Hippocampal formation (tissue), 2 donors: ENCODE data around the gene OPCML.

ENCODE experiments used
- DNase-seq, 2 donors: peaks; one replicate each; lab custom pipeline; 2025; lab: John Stamatoyannopoulos, UW

OPCML gene

DNA sequence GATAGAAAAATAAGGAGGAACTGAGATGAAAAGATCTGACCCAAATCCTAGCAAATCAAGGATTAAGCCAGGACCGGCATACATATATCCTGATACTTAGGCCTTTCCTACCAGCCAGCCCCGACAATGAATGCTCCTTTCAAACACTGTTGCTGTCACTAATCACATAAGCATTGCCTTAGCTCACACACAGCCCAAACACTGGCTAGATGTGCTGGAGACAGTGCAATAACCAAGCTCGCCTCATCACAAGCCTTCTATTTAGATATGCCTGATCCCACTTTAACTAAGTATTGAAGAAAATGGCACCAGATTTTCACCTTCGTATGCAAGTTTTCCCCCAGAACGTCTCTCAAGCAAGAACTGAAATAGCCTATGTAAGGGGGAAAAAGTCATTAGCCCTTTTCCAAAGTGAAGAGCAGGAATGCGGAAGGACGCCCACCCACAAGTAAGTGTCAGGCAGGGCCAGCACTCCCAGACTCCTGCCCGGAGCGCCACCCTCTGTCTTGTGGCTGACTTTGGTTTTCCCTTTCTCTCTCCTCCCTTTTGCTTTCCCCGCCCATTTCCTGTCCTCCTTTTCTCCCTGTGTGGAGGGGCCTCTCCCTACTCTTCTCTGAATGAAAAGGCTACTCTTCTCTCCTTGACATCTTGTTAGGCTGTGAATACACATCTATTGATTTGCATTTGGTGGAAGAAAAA, 8.9 kb upstream of the OPCML start:
- no peak for DNase-seq

GRCh38 chr11:133536198-133536597, 3.9 kb upstream of the OPCML start:
- DNase-seq = no peak

GRCh38 chr11:133533205-133533604, 904 bp upstream of the OPCML start:
- no peak for DNase-seq

- no peak for DNase-seq
Measured at GRCh38 chr11:133531458-133531857, 843 bp downstream of the OPCML start.

- DNase-seq = no peak
Measured at GRCh38 chr11:133530501-133530835, 1.8 kb downstream of the OPCML start.

GRCh38 chr11:133529807-133530500, 2.3 kb downstream of the OPCML start:
- no peak for DNase-seq

- no peak for DNase-seq
Measured at GRCh38 chr11:133526790-133527189, 5.5 kb downstream of the OPCML start.

DNA sequence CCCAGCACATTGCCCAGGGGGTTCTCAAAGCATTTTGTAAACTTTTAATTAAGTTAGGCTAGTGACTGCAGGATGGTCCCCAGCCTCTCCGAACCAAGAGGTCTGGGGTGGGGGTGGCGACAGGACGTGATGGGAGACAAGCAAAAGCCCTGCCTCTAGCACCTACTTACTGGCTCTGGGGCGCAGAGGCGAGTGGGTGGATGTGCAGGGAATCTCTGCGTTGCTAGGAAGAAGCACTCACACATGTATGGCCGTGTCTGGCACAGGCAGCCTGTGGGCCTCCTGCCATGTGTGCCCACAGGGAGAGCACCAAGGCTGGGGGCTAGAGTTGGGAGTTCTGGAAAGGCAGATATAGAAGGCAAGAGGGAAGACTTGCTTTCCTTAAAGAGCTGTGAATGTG, 6.3 kb downstream of the OPCML start:
- DNase-seq = no peak

- DNase-seq = no peak
Measured at GRCh38 chr11:133524488-133524887, 7.8 kb downstream of the OPCML start.

GRCh38 chr11:133522344-133522743, 10.0 kb downstream of the OPCML start:
- DNase-seq = no peak

DNA sequence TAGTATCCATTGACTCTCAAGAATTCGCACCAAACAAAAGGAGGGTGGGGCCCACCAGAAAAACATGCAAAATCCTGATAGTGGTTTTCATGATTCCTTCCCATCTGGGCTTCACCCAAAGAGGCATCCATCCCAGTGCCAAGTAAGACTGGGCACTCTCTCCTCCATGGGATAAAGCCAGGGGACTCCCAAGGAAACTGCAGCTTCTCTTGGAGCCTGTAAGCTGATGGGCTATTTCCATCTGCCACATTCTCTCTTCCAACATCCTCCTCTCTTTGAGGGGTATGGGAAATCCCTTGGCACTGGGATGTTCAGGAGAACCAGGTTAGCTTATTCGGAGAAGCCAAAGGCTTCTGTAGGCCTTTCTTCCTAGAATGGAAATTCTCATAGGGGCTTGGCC, 10.8 kb downstream of the OPCML start:
- DNase-seq = no peak

- no peak for DNase-seq
Measured at GRCh38 chr11:133520707-133521106, 11.6 kb downstream of the OPCML start.

GRCh38 chr11:133519560-133519959, 12.7 kb downstream of the OPCML start:
- no peak for DNase-seq

DNA sequence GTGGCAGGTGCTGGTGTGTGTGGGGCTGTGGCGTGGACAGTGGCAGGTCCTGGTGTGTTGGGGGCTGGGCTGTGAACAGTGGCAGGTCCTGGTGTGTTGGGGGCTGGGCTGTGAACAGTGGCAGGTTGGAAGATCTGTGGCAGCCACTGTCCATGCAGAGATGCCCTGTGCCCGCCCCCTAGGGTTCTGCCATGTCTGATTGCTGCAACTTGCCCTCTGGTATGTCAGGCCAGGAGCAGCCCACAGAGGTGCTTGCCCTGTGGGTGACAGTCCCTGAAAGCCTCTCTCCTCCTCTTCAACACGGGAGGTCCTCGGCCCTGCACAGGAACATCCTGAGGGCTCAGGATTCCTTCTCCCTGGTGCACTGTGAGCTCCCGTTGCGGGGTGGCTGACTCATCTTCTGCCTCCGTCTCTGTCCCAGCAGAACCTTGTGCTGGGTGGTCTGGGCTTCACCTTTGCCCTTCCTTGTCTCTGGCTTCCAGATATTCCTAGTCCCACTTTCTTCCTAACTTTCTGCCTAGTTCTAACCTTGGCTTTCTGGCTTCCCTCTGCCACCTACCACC, 13.5 kb downstream of the OPCML start:
- DNase-seq = no peak

DNA sequence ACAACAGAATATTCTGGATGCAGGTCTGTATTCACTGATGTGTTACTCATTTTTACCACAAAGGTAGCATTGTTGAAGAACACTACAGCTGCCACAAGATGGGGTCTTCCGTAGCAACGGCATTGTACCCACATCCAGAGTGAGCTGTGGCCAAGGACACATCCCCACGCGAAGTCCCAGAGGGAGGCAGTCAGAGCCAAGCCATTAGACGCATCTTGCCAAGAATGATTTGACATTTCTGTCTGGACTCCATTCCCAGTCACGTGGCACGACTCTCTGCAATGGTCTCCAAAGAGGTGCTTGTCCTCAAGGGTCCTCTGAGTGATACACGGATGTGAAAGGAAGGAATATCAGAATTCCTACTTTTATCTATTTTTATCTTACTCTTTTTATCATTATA, 15.5 kb downstream of the OPCML start:
- no peak for DNase-seq

GRCh38 chr11:133515107-133515506, 17.2 kb downstream of the OPCML start:
- no peak for DNase-seq

- no peak for DNase-seq
Measured at GRCh38 chr11:133509924-133510697, 22.2 kb downstream of the OPCML start.

GRCh38 chr11:133508468-133508867, 23.8 kb downstream of the OPCML start:
- no peak for DNase-seq

GRCh38 chr11:133507185-133507584, 25.1 kb downstream of the OPCML start:
- DNase-seq = no peak

DNA sequence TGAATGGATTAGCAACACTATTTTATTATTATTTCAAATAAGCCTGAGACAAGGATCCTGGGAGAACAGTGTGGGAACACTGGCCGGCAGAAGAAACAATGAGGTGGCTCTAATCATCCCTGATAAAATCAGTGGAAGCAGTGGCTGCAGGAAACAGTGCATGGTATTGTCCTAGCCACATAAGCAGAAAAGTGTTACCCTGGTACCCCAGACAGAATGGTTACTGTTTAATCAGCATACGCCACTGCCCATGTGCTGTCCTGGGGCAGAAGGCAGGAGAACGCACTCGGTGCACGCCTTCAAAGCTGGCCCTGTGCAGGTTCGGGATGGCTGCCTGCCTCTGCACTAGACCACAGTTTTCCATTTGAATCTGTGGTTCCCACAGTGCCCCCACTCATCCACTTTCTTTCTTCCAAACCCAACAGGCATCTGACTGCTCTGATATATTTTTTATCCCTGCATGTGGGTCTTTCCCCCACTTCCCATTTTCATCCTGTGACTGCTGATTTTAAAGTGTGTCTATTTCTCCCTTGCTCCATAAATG, 25.7 kb downstream of the OPCML start:
- DNase-seq = no peak

DNA sequence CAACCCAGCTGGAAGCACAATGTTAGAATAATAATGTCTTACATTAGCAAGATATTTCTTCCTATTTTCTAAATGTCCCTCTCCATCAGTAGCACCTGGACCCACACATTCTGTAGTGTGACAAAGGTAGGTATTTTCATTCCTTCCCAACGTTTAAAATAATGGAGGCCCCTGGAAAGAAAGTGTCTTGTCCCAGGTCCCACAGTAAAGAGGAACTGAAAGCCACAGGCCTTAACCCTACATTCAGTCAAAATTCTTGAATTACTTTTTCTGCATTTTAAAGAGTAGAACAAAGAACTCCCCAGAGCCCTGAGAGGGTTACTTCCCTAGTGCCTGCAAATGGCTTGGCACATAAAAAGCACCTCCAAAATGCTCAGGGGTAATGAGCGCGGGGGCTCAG, 26.3 kb downstream of the OPCML start:
- no peak for DNase-seq

DNA sequence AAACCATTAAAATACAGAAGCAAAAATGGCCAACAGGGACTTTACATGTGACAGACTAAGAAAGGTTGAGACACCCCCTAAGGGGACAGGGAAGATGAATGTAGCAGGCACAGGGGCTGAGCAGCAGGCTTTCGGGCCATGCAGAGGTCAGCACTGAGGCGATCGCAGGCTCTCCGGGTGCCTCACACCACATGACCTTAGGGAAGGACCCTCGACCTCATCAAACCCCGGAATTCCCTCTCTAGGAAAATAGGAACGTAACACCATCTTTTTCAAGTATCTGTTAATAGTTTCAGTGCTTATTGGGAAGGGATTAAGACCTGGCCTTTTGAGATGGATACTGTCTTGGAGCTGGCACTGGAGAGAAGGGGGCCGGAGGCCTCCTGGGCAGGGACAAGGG, 27.4 kb downstream of the OPCML start:
- no peak for DNase-seq

DNA sequence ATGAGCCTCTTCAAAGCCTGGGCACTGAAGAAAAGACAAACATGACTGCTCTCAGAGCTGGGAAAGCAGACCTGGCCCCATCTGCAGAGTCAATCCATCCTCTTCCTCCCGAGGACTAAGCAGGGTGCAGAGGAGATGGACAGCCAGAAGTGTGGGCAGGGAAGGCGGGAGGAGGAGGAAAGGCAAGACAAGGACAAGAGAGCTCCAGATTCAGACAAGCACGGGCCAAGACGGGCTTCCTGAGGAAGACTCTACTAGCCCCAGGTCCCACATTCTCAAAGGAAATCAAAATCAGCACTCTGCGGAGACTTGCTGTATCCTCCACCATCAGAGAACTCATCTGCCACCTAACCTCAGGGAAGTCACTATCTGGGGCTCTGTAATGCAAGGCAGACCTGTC, 28.5 kb downstream of the OPCML start:
- no peak for DNase-seq
